GM18951 (cell line): Measurements from ENCODE around the gene SH3GL1.

ENCODE experiments used
- POLR2A ChIP-seq: IDR thresholded peaks from 4 replicates; pipeline ENCODE4 v1.6.1; 2011; ENCODE audit warnings: mild to moderate bottlenecking; ENCODE audit not compliant: insufficient read length, insufficient read depth; ENCODE audit errors: extremely low read depth
- in situ Hi-C: fragments of 300-500 bp; cut with MboI; formaldehyde crosslinking; loops from one replicate; pipeline ENCODE4 v1.12.0; 2022; ENCODE audit warnings: low sequenced_read_pairs, mixed read lengths, inconsistent platforms; ENCODE audit not compliant: unreplicated experiment

Gene SH3GL1

DNA sequence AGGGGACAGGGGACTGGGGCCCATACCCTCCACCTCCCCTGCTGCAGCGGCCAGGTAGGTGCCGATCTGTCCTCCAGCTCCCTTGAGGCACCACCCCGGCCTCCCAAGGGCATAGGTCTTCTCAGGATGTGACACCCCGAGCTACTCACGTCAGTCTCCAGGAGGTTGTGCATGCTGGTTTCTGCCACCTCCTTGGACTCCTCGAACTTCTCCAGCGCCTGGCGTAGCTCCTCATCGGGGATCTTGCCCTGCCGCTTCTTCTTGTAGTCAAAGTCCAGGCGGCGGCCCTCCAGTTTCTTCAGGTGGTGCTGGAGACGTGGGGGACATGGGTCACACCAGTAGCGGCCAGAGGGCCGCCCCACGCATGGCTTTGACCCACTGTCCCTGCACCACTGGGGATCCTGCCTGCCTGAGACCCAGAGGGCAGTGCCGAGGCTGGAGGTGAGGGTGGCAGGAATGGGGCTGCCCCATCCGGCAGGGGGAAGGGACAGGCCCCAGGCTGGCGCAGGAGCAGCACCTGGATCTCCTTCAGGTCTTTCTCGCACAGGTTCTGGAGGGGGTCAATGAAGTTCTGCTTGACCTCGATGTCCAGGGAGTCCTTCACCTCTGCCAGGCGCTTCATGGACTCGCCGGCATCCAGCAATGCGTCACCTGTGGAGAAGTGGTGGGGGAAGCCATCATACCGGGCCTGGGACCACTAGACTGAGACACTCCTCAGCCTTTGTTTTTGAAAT, 36.6 kb downstream of the SH3GL1 start:
- no peak for TF ChIP-seq POLR2A
- in situ Hi-C loops: no loop called here

GRCh38 chr19:4362831-4363545, 37.4 kb downstream of the SH3GL1 start:
- in situ Hi-C loops: no loop called here
- TF ChIP-seq POLR2A: peak; percentile 12

DNA sequence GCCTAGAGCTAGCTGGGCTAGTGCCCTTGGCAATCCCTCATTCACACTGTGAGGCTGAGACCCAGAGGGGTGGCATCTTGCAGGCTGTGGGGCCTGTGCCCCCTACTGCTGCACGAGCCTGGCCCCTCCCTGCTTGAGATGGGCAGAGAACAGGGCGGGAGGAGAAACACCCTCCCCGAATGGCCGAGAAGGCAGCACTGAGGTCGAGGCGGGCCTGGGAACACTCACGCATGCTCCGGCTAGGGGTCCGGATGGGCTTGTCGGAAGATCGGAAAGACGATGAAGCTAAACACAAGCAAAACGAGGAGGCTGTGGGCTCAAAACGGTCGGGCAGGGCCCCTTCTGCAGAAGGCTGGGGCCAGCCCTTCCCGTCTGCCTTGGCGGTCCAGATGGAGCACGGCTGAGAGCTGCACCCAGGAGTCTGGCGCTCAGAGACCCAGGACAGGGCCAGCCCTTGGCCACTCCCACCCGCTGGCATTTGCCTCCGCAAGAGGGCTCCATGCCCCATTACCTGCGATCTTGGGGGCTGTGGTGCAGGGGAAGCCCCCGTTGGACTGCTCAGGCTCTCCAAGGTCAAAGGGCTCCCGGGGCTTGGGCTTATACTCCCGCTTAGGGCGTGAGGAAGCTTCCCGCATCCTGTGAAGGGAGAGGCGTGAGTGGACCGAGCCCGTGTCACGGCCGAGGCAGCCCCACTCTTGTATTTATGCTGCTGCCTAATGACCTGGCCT, 38.1 kb downstream of the SH3GL1 start:
- TF ChIP-seq POLR2A: no peak
- in situ Hi-C loops: no loop called here

DNA sequence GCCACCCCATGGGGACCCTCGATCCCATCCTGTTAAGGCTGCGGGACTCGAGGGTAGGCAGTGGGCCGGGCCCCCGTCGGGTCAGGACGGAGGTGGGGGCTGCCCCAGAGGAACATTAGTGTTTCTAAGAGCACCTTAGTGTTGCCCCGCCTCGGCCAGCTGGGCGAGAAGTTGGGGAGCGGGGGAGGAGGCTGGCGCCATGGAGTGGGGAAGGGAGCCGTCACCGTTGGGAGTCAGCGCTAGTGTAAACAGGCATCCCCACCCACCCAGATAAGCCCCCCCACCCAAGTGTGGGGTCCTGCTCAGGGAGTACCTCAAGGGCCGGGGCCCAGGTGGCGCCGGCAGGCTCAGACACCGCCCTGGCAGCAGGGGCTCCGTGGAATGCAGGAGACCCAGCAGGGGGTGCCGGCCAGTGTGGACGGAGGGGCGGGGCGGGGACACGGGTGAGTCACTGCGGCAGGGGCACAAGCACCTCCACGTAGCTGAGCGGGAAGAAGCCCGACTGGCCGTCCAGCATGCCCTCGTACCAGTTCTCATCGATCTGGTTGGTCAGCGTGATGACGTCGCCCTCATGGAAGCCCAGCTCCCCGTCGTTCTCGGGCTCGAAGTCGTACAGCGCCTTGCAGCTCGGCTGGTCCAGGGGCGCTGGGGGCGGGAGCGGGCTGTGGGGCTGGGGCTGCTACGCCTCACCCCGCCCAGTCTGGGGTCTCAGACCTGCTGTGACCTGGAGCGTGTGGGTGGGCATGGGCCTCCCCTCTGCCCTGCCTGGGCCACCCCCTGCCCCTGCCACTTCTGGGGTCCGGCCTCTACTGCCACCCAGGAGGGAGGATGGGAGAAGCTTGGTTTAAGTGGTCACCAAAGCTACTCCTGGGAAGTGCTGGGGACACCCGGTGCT, 38.9 kb downstream of the SH3GL1 start:
- no peak for TF ChIP-seq POLR2A
- in situ Hi-C loops: no loop called here

- no peak for TF ChIP-seq POLR2A
- in situ Hi-C loops: no loop called here
Measured at GRCh38 chr19:4360641-4361151, 39.7 kb downstream of the SH3GL1 start.

GRCh38 chr19:4360081-4360569, 40.2 kb downstream of the SH3GL1 start:
- in situ Hi-C loops: no loop called here
- peak; percentile 14 for TF ChIP-seq POLR2A

GRCh38 chr19:4359627-4360000, 40.7 kb downstream of the SH3GL1 start:
- TF ChIP-seq POLR2A: no peak
- in situ Hi-C loops: no loop called here

GRCh38 chr19:4358709-4359626, 41.4 kb downstream of the SH3GL1 start:
- in situ Hi-C loops: no loop called here
- TF ChIP-seq POLR2A: no peak

GRCh38 chr19:4357921-4358326, 42.4 kb downstream of the SH3GL1 start:
- no peak for TF ChIP-seq POLR2A

GRCh38 chr19:4357095-4357797, 43.1 kb downstream of the SH3GL1 start:
- in situ Hi-C loops: no loop called here
- TF ChIP-seq POLR2A: no peak

More at GRCh38 chr19:4357921-4358326, 42.4 kb downstream of the SH3GL1 start:
- in situ Hi-C loops: no loop called here

DNA sequence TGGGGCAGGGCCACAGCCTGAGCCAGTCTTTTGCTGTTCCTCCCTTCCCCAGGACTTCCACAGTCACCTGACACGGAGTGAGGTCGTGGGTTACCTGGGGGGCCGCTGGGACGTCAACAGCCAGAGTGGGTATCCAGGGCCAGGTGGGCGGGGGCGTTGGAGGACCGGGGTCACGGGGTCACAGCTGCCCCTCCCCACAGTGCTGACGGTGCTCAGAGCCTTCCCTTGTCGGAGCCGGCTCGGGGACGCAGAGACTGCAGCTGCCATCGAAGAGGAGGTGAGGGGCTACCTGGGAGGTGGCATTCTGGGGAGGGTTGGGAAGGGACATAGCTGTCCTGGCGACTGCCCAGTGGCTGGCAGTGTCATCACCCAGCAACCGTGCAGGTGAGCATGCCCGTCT, 45.5 kb downstream of the SH3GL1 start:
- in situ Hi-C loops: no loop called here
- no peak for TF ChIP-seq POLR2A
